CD4-positive, alpha-beta T cell (primary cell): ENCODE measurements around the gene F8A3. TPM values are rescaled to one million over a fixed set of nuclear protein-coding genes. Genes with fewer than 3 reads are reported as not detected.
"Not testable (repeated sequence)": the region's sequence is repeated elsewhere in the genome, so short reads cannot be mapped to it uniquely, and the experiment has no call there.

Experiments
- ATAC-seq: fragments of 200-7000 bp; cut with Tn5 transposase; one replicate; pipeline ENCODE4 v1.10.0; 2022; ENCODE audit warnings: mild to moderate bottlenecking; ENCODE audit not compliant: poor library complexity
- CTCF ChIA-PET: fragments of 350-600 bp; sonication (Branson Sonifier 250); formaldehyde crosslinking; loops from one replicate; lab custom pipeline; 2021; ENCODE audit warnings: antibody characterized with exemption, inconsistent platforms; lab: Charles Lee
- POLR2A ChIA-PET: fragments of 350-600 bp; sonication (Branson Sonifier 250); formaldehyde crosslinking; loops from one replicate; lab custom pipeline; 2021; ENCODE audit warnings: antibody characterized with exemption, inconsistent platforms; lab: Charles Lee
- DNase-seq, 14 experiments: peaks; one replicate each; pipeline ENCODE4 v3.0.0-alpha.2; 2013 to 2020; ENCODE audit warnings: mixed read lengths in 2 of 14
- H3K27ac ChIP-seq, 2 donors: one replicate each; pipeline versions ENCODE4 v1.5.1 to v1.7.0; 2013; ENCODE audit warnings: low read length in 2 of 2, low read depth in 1 of 2, mild to moderate bottlenecking in 1 of 2
- H3K27me3 ChIP-seq, 2 experiments: 1 replicate in 1 of 2; 2 replicates in 1 of 2; pipeline versions ENCODE4 v1.6.1 to v1.7.0; 2013; ENCODE audit warnings: low read length in 2 of 2, control low read depth in 1 of 2, mild to moderate bottlenecking in 1 of 2, moderate library complexity in 1 of 2; ENCODE audit not compliant: insufficient read depth in 2 of 2, control insufficient read depth in 1 of 2
- H3K36me3 ChIP-seq: one replicate; pipeline ENCODE4 v1.6.1; 2013; ENCODE audit warnings: low read length, control low read depth; ENCODE audit not compliant: insufficient read depth
- H3K4me1 ChIP-seq: one replicate; pipeline ENCODE4 v1.6.1; 2013; ENCODE audit warnings: low read length, control low read depth; ENCODE audit not compliant: insufficient read depth
- H3K4me3 ChIP-seq: one replicate; pipeline ENCODE4 v1.5.1; 2013; ENCODE audit warnings: mild to moderate bottlenecking, low read length, moderate library complexity
- H3K9me3 ChIP-seq, 2 experiments: 1 replicate in 1 of 2; 2 replicates in 1 of 2; pipeline versions ENCODE4 v1.6.1 to v1.7.0; 2013; ENCODE audit warnings: low read length in 2 of 2, mild to moderate bottlenecking in 2 of 2, control low read depth in 1 of 2, moderate library complexity in 1 of 2; ENCODE audit not compliant: control insufficient read depth in 1 of 2, insufficient read depth in 1 of 2
- H3K27ac Mint-ChIP-seq: one replicate; pipeline ENCODE4 v1.8.0; 2020; ENCODE audit warnings: mixed read lengths
- H3K27me3 Mint-ChIP-seq: one replicate; pipeline ENCODE4 v1.8.0; 2021; ENCODE audit warnings: mixed read lengths
- H3K36me3 Mint-ChIP-seq: one replicate; pipeline ENCODE4 v1.8.0; 2021; ENCODE audit warnings: low read depth, mixed read lengths
- H3K4me1 Mint-ChIP-seq: one replicate; pipeline ENCODE4 v1.8.0; 2021; ENCODE audit warnings: low read depth, mixed read lengths
- H3K4me3 Mint-ChIP-seq: one replicate; pipeline ENCODE4 v1.8.0; 2020; ENCODE audit warnings: mild to moderate bottlenecking, mixed read lengths
- H3K9me3 Mint-ChIP-seq: one replicate; pipeline ENCODE4 v1.8.0; 2020; ENCODE audit warnings: mixed read lengths
- intact Hi-C, 2 experiments: fragments of 100-400 bp; cut with DNase I in 1 of 2; cut with micrococcal nuclease in 1 of 2; formaldehyde crosslinking; loops; one replicate each; pipeline versions ENCODE4 v1.15.1 to v1.9.0; 2023 to 2025; cut with DNase I, micrococcal nuclease
- total RNA-seq, 174 experiments: library from RNA in 2 of 174; stranded (reverse) in 2 of 174; gene quantifications; one replicate each; pipeline ENCODE4 v1.2.3 and lab custom pipeline; 2021 to 2026
- TF ChIP-seq, protein P1 (sequence below): fragments of 200-600 bp; IDR thresholded peaks from one replicate; pipeline ENCODE4 v1.8.0; 2022; ENCODE audit warnings: antibody characterized with exemption, mild to moderate bottlenecking

The F8A3 gene
- total RNA-seq, 2 experiments from 2014 or later = 19.9 to 21.9 TPM

- CTCF ChIA-PET, H3K27me3 Mint-ChIP-seq: not testable (repeated sequence)
These were observed 2.1 kb upstream of the F8A3 start for GRCh38 chrX:155460501-155460900.

GRCh38 chrX:155457761-155458447, 516 bp downstream of the F8A3 start:
- H3K9me3 ChIP-seq, H3K36me3 Mint-ChIP-seq, H3K27ac Mint-ChIP-seq, H3K4me1 Mint-ChIP-seq, H3K36me3 ChIP-seq, intact Hi-C loops, POLR2A ChIA-PET, H3K4me3 Mint-ChIP-seq, CTCF ChIA-PET, DNase-seq, H3K4me3 ChIP-seq, H3K9me3 Mint-ChIP-seq, H3K27me3 Mint-ChIP-seq, H3K27me3 ChIP-seq, H3K4me1 ChIP-seq, H3K27ac ChIP-seq: not testable (repeated sequence)
- ATAC-seq = peak; percentile 65

More at GRCh38 chrX:155460501-155460900, 2.1 kb upstream of the F8A3 start:
- intact Hi-C loops, DNase-seq, H3K4me1 ChIP-seq, H3K4me3 Mint-ChIP-seq, H3K36me3 ChIP-seq, H3K9me3 Mint-ChIP-seq, H3K4me3 ChIP-seq, POLR2A ChIA-PET, H3K27ac Mint-ChIP-seq, ATAC-seq, H3K36me3 Mint-ChIP-seq, H3K4me1 Mint-ChIP-seq, H3K9me3 ChIP-seq, H3K27ac ChIP-seq, H3K27me3 ChIP-seq: not testable (repeated sequence)

DNA sequence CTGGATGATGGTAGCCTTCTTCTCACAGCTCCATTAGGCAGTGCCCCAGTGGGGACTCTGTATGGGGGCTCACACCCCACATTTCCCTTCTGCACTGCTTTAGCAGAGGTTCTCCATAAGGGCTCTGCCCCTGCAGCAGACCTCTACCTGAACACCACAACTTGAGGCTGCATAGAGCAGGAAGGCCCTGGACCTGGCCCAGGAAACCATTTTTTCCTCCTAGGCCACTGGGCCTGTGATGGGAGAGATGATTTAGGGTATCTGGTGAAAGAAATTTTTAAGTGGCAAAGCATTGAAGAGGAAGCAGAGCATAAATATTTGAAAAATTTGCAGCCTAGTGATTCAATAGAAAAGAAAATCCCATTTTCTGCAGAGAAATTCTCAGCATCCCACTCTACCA, 17.3 kb downstream of the F8A3 start:
- intact Hi-C loops = no loop called here
- Mint-ChIP-seq H3K9me3 (peaks cover 4% of the 10 kb centered on the region), H3K4me1 (no peaks in the 10 kb centered on the region), H3K36me3 (peaks cover 22% of the 10 kb centered on the region), H3K27ac (no peak overlapping the region), H3K4me3 (no peak overlapping the region), H3K27me3 (no peaks in the 10 kb centered on the region)
- no peak for ATAC-seq
- POLR2A ChIA-PET = no interaction called here
- Histone ChIP-seq H3K9me3 (peaks cover 0 to 6% of the 10 kb centered on the region in 2 experiments), H3K27me3 (no peaks in the 10 kb centered on the region), H3K4me3 (no peak overlapping the region), H3K27ac (no peak overlapping the region), H3K36me3 (no peaks in the 10 kb centered on the region), H3K4me1 (no peaks in the 10 kb centered on the region)
- DNase-seq = no peak
- TF ChIP-seq, protein P1, sequence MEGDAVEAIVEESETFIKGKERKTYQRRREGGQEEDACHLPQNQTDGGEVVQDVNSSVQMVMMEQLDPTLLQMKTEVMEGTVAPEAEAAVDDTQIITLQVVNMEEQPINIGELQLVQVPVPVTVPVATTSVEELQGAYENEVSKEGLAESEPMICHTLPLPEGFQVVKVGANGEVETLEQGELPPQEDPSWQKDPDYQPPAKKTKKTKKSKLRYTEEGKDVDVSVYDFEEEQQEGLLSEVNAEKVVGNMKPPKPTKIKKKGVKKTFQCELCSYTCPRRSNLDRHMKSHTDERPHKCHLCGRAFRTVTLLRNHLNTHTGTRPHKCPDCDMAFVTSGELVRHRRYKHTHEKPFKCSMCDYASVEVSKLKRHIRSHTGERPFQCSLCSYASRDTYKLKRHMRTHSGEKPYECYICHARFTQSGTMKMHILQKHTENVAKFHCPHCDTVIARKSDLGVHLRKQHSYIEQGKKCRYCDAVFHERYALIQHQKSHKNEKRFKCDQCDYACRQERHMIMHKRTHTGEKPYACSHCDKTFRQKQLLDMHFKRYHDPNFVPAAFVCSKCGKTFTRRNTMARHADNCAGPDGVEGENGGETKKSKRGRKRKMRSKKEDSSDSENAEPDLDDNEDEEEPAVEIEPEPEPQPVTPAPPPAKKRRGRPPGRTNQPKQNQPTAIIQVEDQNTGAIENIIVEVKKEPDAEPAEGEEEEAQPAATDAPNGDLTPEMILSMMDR = no peak
- CTCF ChIA-PET = no interaction called here

- Mint-ChIP-seq H3K4me3 (no peak overlapping the region), H3K36me3 (peaks cover 7% of the 10 kb centered on the region), H3K9me3 (no peaks in the 10 kb centered on the region), H3K27ac (no peak overlapping the region), H3K4me1 (no peaks in the 10 kb centered on the region), H3K27me3 (no peaks in the 10 kb centered on the region)
- POLR2A ChIA-PET = no interaction called here
- Histone ChIP-seq H3K27me3 (no peaks in the 10 kb centered on the region), H3K36me3 (no peaks in the 10 kb centered on the region), H3K4me1 (no peaks in the 10 kb centered on the region), H3K27ac (no peak overlapping the region), H3K9me3 (peaks cover 0 to under 1% of the 10 kb centered on the region in 2 experiments), H3K4me3 (no peak overlapping the region)
- no peak for ATAC-seq
- TF ChIP-seq, protein P1 = no peak
- no peak for DNase-seq
- intact Hi-C loops = no loop called here
- CTCF ChIA-PET = no interaction called here
These were observed 22.7 kb downstream of the F8A3 start for GRCh38 chrX:155435744-155436112.
